Lower leg skin (tissue), 3 donors: Measurements from ENCODE around the gene ESPL1.

Experiments
- CTCF ChIP-seq, 3 donors: fragments of 450-650 bp; IDR thresholded peaks; one replicate each; pipeline ENCODE4 v1.5.1; 2016; ENCODE audit warnings: antibody characterized with exemption in 3 of 3, mild to moderate bottlenecking in 3 of 3, moderate library complexity in 2 of 3
- POLR2A ChIP-seq, 2 donors: fragments of 450-650 bp; IDR thresholded peaks; one replicate each; pipeline ENCODE4 v1.6.1; 2016 to 2017; ENCODE audit warnings: antibody characterized with exemption in 2 of 2, mild to moderate bottlenecking in 1 of 2, moderate library complexity in 1 of 2

- TF ChIP-seq CTCF (IDR thresholded peaks at IDR 0.05) (no peak), POLR2A (IDR thresholded peaks at IDR 0.05) (no peak)
These were observed 49.4 kb upstream of the ESPL1 start for GRCh38 chr12:53218551-53219291.
